GM12878 (cell line): ENCODE measurements around the gene OSMR. TPM values are rescaled to one million over a fixed set of nuclear protein-coding genes. Genes with fewer than 3 reads are reported as not detected.

Experiments
- ATAC-seq: fragments of 200-7000 bp; cut with Tn5 transposase; 3 replicates; pipeline ENCODE4 v1.9.1; 2020; ENCODE audit warnings: mild to moderate bottlenecking, moderate library complexity
- BruUV-seq: library from RNA; stranded (reverse); fragments of 400-500 nt; replicated peaks from 2 replicates; lab custom pipeline; 2021; lab: Mats Ljungman, UMichigan
- CTCF ChIA-PET: fragments of 300-600 bp; sonication (Branson Sonifier 250); formaldehyde crosslinking; extraction: SDS; loops from one replicate; lab custom pipeline; 2021; ENCODE audit warnings: inconsistent platforms; lab: Yijun Ruan, JAX
- POLR2A ChIA-PET: fragments of 350-600 bp; formaldehyde crosslinking; extraction: SDS; loops from one replicate; lab custom pipeline; 2021; ENCODE audit warnings: inconsistent platforms; lab: Charles Lee
- RAD21 ChIA-PET: fragments of 300-600 bp; sonication (Branson Sonifier 250); formaldehyde crosslinking; loops from one replicate; lab custom pipeline; 2023; ENCODE audit warnings: antibody characterized with exemption; ENCODE audit not compliant: unreplicated experiment; lab: Charles Lee
- SMC1A ChIA-PET: fragments of 300-600 bp; sonication (Branson Sonifier 250); formaldehyde crosslinking; loops from one replicate; lab custom pipeline; 2023; ENCODE audit not compliant: unreplicated experiment, uncharacterized antibody; lab: Charles Lee
- DNase-seq: peaks from one replicate; pipeline ENCODE4 v3.0.0-alpha.2; 2011; ENCODE audit warnings: low read depth, low spot score
- FAIRE-seq: peaks from 3 replicates; lab custom pipeline; 2011; peaks lifted over from hg19 to GRCh38; lab: Jason Lieb, UNC
- H2AFZ ChIP-seq: 2 replicates; pipeline ENCODE4 v1.6.0; 2011; ENCODE audit warnings: low read depth, low read length, control low read depth; ENCODE audit not compliant: control insufficient read depth
- H3K27ac ChIP-seq: 2 replicates; pipeline ENCODE4 v1.5.1; 2011; ENCODE audit warnings: control low read depth; ENCODE audit not compliant: control insufficient read depth, insufficient read depth
- H3K27me3 ChIP-seq, 2 experiments: replicated peaks in 1 of 2; 2 replicates each; pipeline versions ENCODE4 v1.6.0 to v1.6.1; 2011; ENCODE audit warnings: low read length in 1 of 2; ENCODE audit not compliant: control insufficient read depth in 2 of 2, insufficient read depth in 2 of 2
- H3K36me3 ChIP-seq, 2 experiments: 2 replicates each; pipeline ENCODE4 v1.5.1; 2011; ENCODE audit warnings: low read length in 1 of 2; ENCODE audit not compliant: control insufficient read depth in 2 of 2, insufficient read depth in 2 of 2
- H3K4me1 ChIP-seq: 2 replicates; pipeline ENCODE4 v1.6.1; 2011; ENCODE audit warnings: mild to moderate bottlenecking, low read length, moderate library complexity, mixed read lengths; ENCODE audit not compliant: control insufficient read depth, insufficient read depth
- H3K4me2 ChIP-seq: 2 replicates; pipeline ENCODE4 v1.6.0; 2011; ENCODE audit warnings: control low read depth; ENCODE audit not compliant: control insufficient read depth, insufficient read depth
- H3K4me3 ChIP-seq: fragments of 200-600 bp; sonication (generic); 2 replicates; pipeline ENCODE4 v1.5.1; 2016
- H3K79me2 ChIP-seq: 2 replicates; pipeline ENCODE4 v1.6.0; 2011; ENCODE audit warnings: low read length; ENCODE audit not compliant: control insufficient read depth, insufficient read depth
- H3K9ac ChIP-seq: 2 replicates; pipeline ENCODE4 v1.8.0; 2011; ENCODE audit warnings: low read length, control low read depth, mixed read lengths; ENCODE audit not compliant: control insufficient read depth, insufficient read depth
- H3K9me3 ChIP-seq: replicated peaks from 3 replicates; pipeline ENCODE4 v1.5.1; 2011; ENCODE audit warnings: mild to moderate bottlenecking, low read length; ENCODE audit not compliant: control insufficient read depth, insufficient read depth
- H4K20me1 ChIP-seq: 2 replicates; pipeline ENCODE4 v1.6.0; 2011; ENCODE audit not compliant: control insufficient read depth, insufficient read depth
- EZH2 ChIP-seq: IDR thresholded peaks from 2 replicates; pipeline ENCODE4 v1.6.1; 2012; ENCODE audit warnings: low read depth, mild to moderate bottlenecking, control low read depth, inconsistent platforms, low read length, borderline replicate concordance; ENCODE audit not compliant: control insufficient read depth
- MAX ChIP-seq: IDR thresholded peaks from 2 replicates; pipeline ENCODE4 v1.6.1; 2012; ENCODE audit warnings: low read depth, low read length, improper control_type of control experiment
- PBX3 ChIP-seq: IDR thresholded peaks from 2 replicates; pipeline ENCODE4 v1.6.1; 2011; ENCODE audit warnings: mild to moderate bottlenecking, low read depth, low read length, moderate library complexity; ENCODE audit not compliant: insufficient replicate concordance
- POLR2AphosphoS2 ChIP-seq: IDR thresholded peaks from 2 replicates; pipeline ENCODE4 v1.6.1; 2011; ENCODE audit warnings: low read depth, mild to moderate bottlenecking, low read length, improper control_type of control experiment, moderate library complexity
- POLR2AphosphoS5 ChIP-seq: IDR thresholded peaks from 2 replicates; pipeline ENCODE4 v1.6.1; 2011; ENCODE audit warnings: mild to moderate bottlenecking, low read length, inconsistent platforms
- POU2F2 ChIP-seq: IDR thresholded peaks from 3 replicates; pipeline ENCODE4 v1.6.1; 2011; ENCODE audit warnings: low read depth, mild to moderate bottlenecking, low read length, borderline replicate concordance
- REST ChIP-seq: IDR thresholded peaks from 2 replicates; pipeline ENCODE4 v1.6.1; 2012; ENCODE audit warnings: mild to moderate bottlenecking, low read depth, low read length
- SMARCA5 ChIP-seq: fragments of 450-650 bp; IDR thresholded peaks from 2 replicates; pipeline ENCODE4 v1.6.1; 2017; ENCODE audit warnings: mild to moderate bottlenecking
- ZBTB4 ChIP-seq: fragments of 450-650 bp; formaldehyde crosslinking; IDR thresholded peaks from 2 replicates; pipeline ENCODE4 v1.4.0; 2022; ENCODE audit warnings: mild to moderate bottlenecking, moderate library complexity
- WGBS: methylation state at CpG from one replicate; pipeline ENCODE4 v1.1.6; 2016; ENCODE audit warnings: low lambda C conversion rate; ENCODE audit not compliant: insufficient replicate concordance, insufficient coverage; ENCODE audit errors: missing lambda C conversion rate; 5-methylcytosine and 5-hydroxymethylcytosine counted together
- in situ Hi-C: fragments of 300-500 bp; cut with MboI; formaldehyde crosslinking; loops from 9 replicates; pipeline ENCODE4 v1.14.3; 2018; ENCODE audit warnings: mixed read lengths
- intact Hi-C: fragments of 100-400 bp; cut with micrococcal nuclease; formaldehyde crosslinking; loops from one replicate; pipeline ENCODE4 v1.14.2; 2022; ENCODE audit not compliant: unreplicated experiment
- polyA plus RNA-seq, 11 experiments: library from polyadenylated mRNA; depleted of rRNA in 4 of 11; unstranded in 6 of 11; stranded (reverse) in 5 of 11; fragments of >200 nt; fragmentation: Nextera tagmentation in 4 of 11; fragmentation: Illumina TruSeq in 1 of 11; extraction: Ambion mirVana in 4 of 11; extraction: Trizol in 1 of 11; gene quantifications; 1 replicate in 1 of 11; 2 replicates in 10 of 11; pipeline versions ENCODE4 v1.2.1 to v1.2.3, GENCODE V29; 2011 to 2016; ENCODE audit warnings: inconsistent platforms in 2 of 11, missing spikeins in 2 of 11, low read depth in 1 of 11
- total RNA-seq, 4 experiments: library from RNA; depleted of rRNA in 3 of 4; stranded (reverse); fragments of >200 nt in 3 of 4; fragmentation: Illumina TruSeq in 1 of 4; extraction: Trizol in 1 of 4; gene quantifications; 2 replicates each; pipeline versions ENCODE4 v1.2.1 to v1.2.3, GENCODE V29; 2013 to 2021

OSMR gene
- total and polyA plus RNA-seq, 10 of the 15 experiments (the other 5 are each of a cell fraction or from before 2014, with no cell fraction given), result 0.03 to 0.05 TPM; not detected in 8

GRCh38 chr5:38888041-38888440 is 42.2 kb downstream of the OSMR start:
- ATAC-seq (no peak), DNase-seq (no peak), FAIRE-seq (no peak)
- SMC1A ChIA-PET, result no interaction called here
- POLR2A ChIA-PET, result no interaction called here
- 22% methylated on average over 8 of the region's 8 CpGs for WGBS
- no peak overlapping the region for H3K4me2 ChIP-seq
- no TSS peak for BruUV-seq
- in situ Hi-C loops (no loop called here), intact Hi-C loops (no loop called here)
- H3K27ac ChIP-seq, result no peak overlapping the region
- TF ChIP-seq POU2F2 (0 out of 3 replicates have a peak, but pooled peaks have one; percentile 30), SMARCA5 (no peak)
- H4K20me1 ChIP-seq, result no peaks in the 10 kb centered on the region
- H3K9ac ChIP-seq, result no peak overlapping the region
- H3K27me3 ChIP-seq, result no peaks in the 10 kb centered on the region
- CTCF ChIA-PET, result no interaction called here
- RAD21 ChIA-PET, result no interaction called here
- H3K4me1 ChIP-seq, result no peaks in the 10 kb centered on the region
- no peak overlapping the region for H2AFZ ChIP-seq
- no peaks in the 10 kb centered on the region for H3K36me3 ChIP-seq
- no peaks in the 10 kb centered on the region for H3K79me2 ChIP-seq
- H3K9me3 ChIP-seq, result no peaks in the 10 kb centered on the region
- H3K4me3 ChIP-seq, result no peak overlapping the region

GRCh38 chr5:38889424-38889823 is 43.6 kb downstream of the OSMR start:
- H2AFZ ChIP-seq, result no peak overlapping the region
- H4K20me1 ChIP-seq, result no peaks in the 10 kb centered on the region
- no peaks in the 10 kb centered on the region for H3K9me3 ChIP-seq
- H3K27ac ChIP-seq, result no peak overlapping the region
- WGBS, result 18% methylated on average over 1 of the region's 1 CpG
- no peak for ATAC-seq
- SMC1A ChIA-PET, result no interaction called here
- no peaks in the 10 kb centered on the region for H3K79me2 ChIP-seq
- H3K4me1 ChIP-seq, result no peaks in the 10 kb centered on the region
- no peaks in the 10 kb centered on the region for H3K36me3 ChIP-seq
- no peak overlapping the region for H3K4me2 ChIP-seq
- no peak for DNase-seq
- no peak for FAIRE-seq
- H3K4me3 ChIP-seq, result no peak overlapping the region
- no peak overlapping the region for H3K9ac ChIP-seq
- POLR2A ChIA-PET, result no interaction called here
- CTCF ChIA-PET, result no interaction called here
- RAD21 ChIA-PET, result no interaction called here
- intact Hi-C loops, result no loop called here
- BruUV-seq, result no TSS peak
- in situ Hi-C loops, result no loop called here
- H3K27me3 ChIP-seq, result no peaks in the 10 kb centered on the region
- TF ChIP-seq ZBTB4 (no peak), EZH2 (no peak), MAX (no peak), POLR2AphosphoS2 (no peak), POLR2AphosphoS5 (no peak), PBX3 (no peak), REST (no peak)
